Spleen (tissue), 7 donors: Measurements from ENCODE around the gene YTHDC1.

Experiments
- CTCF ChIP-seq, 11 experiments: fragments of 200-600 bp in 7 of 11; fragments of 450-650 bp in 4 of 11; sonication (generic) in 4 of 11; IDR thresholded peaks in 8 of 11; conservative IDR thresholded peaks in 3 of 11; 1 replicate in 7 of 11; 2 replicates in 4 of 11; pipeline versions ENCODE4 v1.4.0 to v1.8.0; 2016 to 2021; ENCODE audit warnings: antibody characterized with exemption in 11 of 11, inconsistent platforms in 4 of 11, mild to moderate bottlenecking in 1 of 11
- POLR2A ChIP-seq, 3 donors: fragments of 450-650 bp; IDR thresholded peaks; one replicate each; pipeline ENCODE4 v1.5.1; 2017; ENCODE audit warnings: antibody characterized with exemption in 3 of 3, mild to moderate bottlenecking in 1 of 3
- POLR2AphosphoS5 ChIP-seq, 3 donors: sonication (generic); formaldehyde crosslinking; IDR thresholded peaks; one replicate each; pipeline ENCODE4 v1.5.1; 2017; ENCODE audit warnings: antibody characterized with exemption in 3 of 3
- donor health status: DM: no; HTN: no; CAD: no; lungs with moderate emphysema.
- donor health status: DM: no; HTN: no; CAD: no.
- donor health status: DM: no; HTN: no; CAD: no.

GRCh38 chr4:68316193-68316969 lies 33.5 kb downstream of the YTHDC1 start:
- TF ChIP-seq POLR2A (IDR thresholded peaks at IDR 0.05) (no peak), CTCF (IDR thresholded peaks at IDR 0.05 in 8 of 11, conservative IDR thresholded peaks at IDR 0.05 in 3 of 11) (no peak), POLR2AphosphoS5 (IDR thresholded peaks at IDR 0.05) (no peak)
